Small intestine (tissue), 7 donors: Measurements from ENCODE around the gene BSPRY. TPM values are rescaled to one million over a fixed set of nuclear protein-coding genes. Genes with fewer than 3 reads are reported as not detected.
"Not testable (repeated sequence)": the region's sequence is repeated elsewhere in the genome, so short reads cannot be mapped to it uniquely, and the experiment has no call there.

Experiments
- DNase-seq, 2 donors: peaks; one replicate each; pipeline versions ENCODE4 v3.0.0 to v3.0.0-alpha.2; 2013
- FAIRE-seq: peaks from 2 replicates; lab custom pipeline; 2012; peaks lifted over from hg19 to GRCh38; lab: Jason Lieb, UNC
- H3K27ac ChIP-seq, 3 donors: one replicate each; pipeline ENCODE4 v1.5.1; 2013; ENCODE audit warnings: low read length in 2 of 3, mild to moderate bottlenecking in 2 of 3, control low read depth in 1 of 3, inconsistent platforms in 1 of 3, low read depth in 1 of 3, moderate library complexity in 1 of 3
- H3K27me3 ChIP-seq, 3 donors: one replicate each; pipeline ENCODE4 v1.6.1; 2013; ENCODE audit warnings: low read length in 3 of 3, inconsistent platforms in 1 of 3; ENCODE audit not compliant: control insufficient read depth in 3 of 3, insufficient read depth in 3 of 3
- H3K36me3 ChIP-seq, 3 donors: one replicate each; pipeline ENCODE4 v1.6.1; 2013; ENCODE audit warnings: low read length in 3 of 3, inconsistent platforms in 1 of 3, low read depth in 1 of 3, mild to moderate bottlenecking in 1 of 3, moderate library complexity in 1 of 3; ENCODE audit not compliant: control insufficient read depth in 3 of 3, insufficient read depth in 2 of 3
- H3K4me1 ChIP-seq, 3 donors: one replicate each; pipeline ENCODE4 v1.6.1; 2013; ENCODE audit warnings: low read length in 2 of 3, inconsistent platforms in 1 of 3, low read depth in 1 of 3, mild to moderate bottlenecking in 1 of 3, moderate library complexity in 1 of 3; ENCODE audit not compliant: control insufficient read depth in 3 of 3, insufficient read depth in 2 of 3
- H3K4me3 ChIP-seq, 3 donors: one replicate each; pipeline ENCODE4 v1.5.1; 2013; ENCODE audit warnings: low read length in 3 of 3, control low read depth in 1 of 3, inconsistent platforms in 1 of 3, low read depth in 1 of 3, mild to moderate bottlenecking in 1 of 3, moderate library complexity in 1 of 3
- H3K9me3 ChIP-seq, 2 donors: one replicate each; pipeline ENCODE4 v1.6.1; 2013; ENCODE audit warnings: low read depth in 1 of 2, low read length in 1 of 2; ENCODE audit not compliant: control insufficient read depth in 2 of 2, insufficient read depth in 1 of 2
- WGBS, 3 donors: extraction: QIAGEN DNeasy Blood & Tissue Kit; methylation state at CpG; one replicate each; pipeline ENCODE4 v1.1.7; 2013; 5-methylcytosine and 5-hydroxymethylcytosine counted together
- polyA plus RNA-seq, 4 donors: library from polyadenylated mRNA; stranded (reverse) in 3 of 4; unstranded in 1 of 4; fragments of 200-250 nt in 3 of 4; fragments of 120-200 nt in 1 of 4; gene quantifications; one replicate each; pipeline versions ENCODE4 v1.2.1 to v1.2.3, GENCODE V29; 2013
- donor health status: healthy with polysubstance abuse.
- donor health status: control.
- donor health status: control.
- donor health status: Bipolar disorder and iron deficiency.
- donor health status: healthy.

Gene BSPRY
- polyA plus RNA-seq, 4 donors: 4.8 to 16.8 (median 15.3) TPM

- Histone ChIP-seq H3K27ac (no peak overlapping the region), H3K9me3 (no peaks in the 10 kb centered on the region), H3K4me1 (no peaks in the 10 kb centered on the region), H3K4me3 (no peak overlapping the region), H3K27me3 (no peaks in the 10 kb centered on the region), H3K36me3 (peaks cover 0 to 21% (median 0%) of the 10 kb centered on the region in 3 donors)
- FAIRE-seq (no peak), DNase-seq (no peak)
- WGBS, 3 donors: 75 to 81% (median 79%) methylated on average over 7 of the region's 7 CpGs
Observed at GRCh38 chr9:113356686-113357292, 7.4 kb downstream of the BSPRY start.

DNA sequence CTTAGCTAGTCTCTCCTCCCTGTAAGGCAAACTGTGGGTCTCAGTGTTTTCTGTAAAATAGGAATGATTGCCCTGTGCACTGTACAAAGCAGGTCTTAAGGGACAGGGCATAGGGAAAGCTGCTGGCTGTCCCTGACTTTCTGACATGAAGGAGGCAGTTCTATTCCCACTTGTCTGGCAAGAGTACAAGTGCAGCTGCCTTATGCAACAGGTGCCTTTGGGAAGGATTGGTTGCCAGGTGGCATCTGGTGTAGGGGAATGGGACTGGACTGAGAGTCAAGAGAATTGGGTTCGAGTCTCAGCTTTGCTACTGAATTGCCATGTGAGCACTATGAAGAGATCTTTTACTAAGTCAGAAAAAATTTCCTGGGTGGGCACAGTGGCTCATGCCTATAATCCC lies 10.0 kb downstream of the BSPRY start:
- no peak for FAIRE-seq
- DNase-seq: no peak

GRCh38 chr9:113360242-113360842 lies 11.0 kb downstream of the BSPRY start:
- H3K9me3 ChIP-seq: no peaks in the 10 kb centered on the region
- DNase-seq: no peak
- H3K27ac ChIP-seq: no peak overlapping the region
- H3K27me3 ChIP-seq: no peaks in the 10 kb centered on the region
- 90 to 94% (median 90%) methylated on average over 15 of the region's 15 CpGs for WGBS, 3 donors
- H3K4me3 ChIP-seq: no peak overlapping the region
- H3K4me1 ChIP-seq: no peaks in the 10 kb centered on the region
- FAIRE-seq: no peak
- H3K36me3 ChIP-seq: peaks cover 0 to 29% (median 0%) of the 10 kb centered on the region in 3 donors

More for the DNA sequence above, 10.0 kb downstream of the BSPRY start:
- Histone ChIP-seq H3K4me3 (no peak overlapping the region), H3K9me3 (no peaks in the 10 kb centered on the region), H3K27me3 (no peaks in the 10 kb centered on the region), H3K4me1 (no peaks in the 10 kb centered on the region), H3K27ac (no peak overlapping the region), H3K36me3 (peaks cover 0 to 30% (median 0%) of the 10 kb centered on the region in 3 donors)
- WGBS, 3 donors: 82 to 94% (median 90%) methylated on average over 1 of the region's 1 CpG

DNA sequence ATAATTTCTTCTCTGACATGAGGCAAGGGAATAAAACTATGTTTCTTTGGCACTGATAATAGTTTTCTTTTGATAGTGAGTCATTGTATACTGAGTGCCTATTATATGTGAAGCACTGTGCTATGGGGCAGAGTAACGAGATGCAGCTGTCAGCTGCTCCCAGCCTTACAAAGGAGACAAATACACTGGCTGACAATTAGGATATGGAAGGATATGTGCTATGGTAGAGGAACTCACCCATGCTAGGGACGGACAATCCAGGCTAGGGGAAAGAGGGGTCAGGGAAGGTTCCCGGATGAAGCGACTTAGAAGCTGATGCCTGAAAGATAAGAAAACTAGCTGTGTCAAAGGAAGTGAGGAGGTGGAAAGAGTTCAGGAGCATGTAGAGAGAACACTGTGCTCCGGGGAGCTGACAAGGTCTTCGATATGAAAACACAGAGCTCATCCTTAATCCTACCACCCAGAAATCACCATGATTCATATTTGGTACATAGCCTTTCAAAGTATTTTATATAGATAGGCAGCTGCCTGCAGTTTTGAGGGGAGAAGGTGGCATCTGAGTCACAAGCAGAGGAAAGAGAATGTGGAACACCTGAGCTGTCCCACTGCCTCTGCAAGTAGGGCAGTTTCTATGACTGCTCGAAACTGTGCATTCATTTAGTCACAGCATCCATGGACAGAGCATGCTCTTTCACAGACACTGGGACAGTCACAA lies 12.1 kb downstream of the BSPRY start:
- Histone ChIP-seq H3K27ac (no peak overlapping the region), H3K4me1 (no peaks in the 10 kb centered on the region), H3K27me3 (no peaks in the 10 kb centered on the region), H3K4me3 (no peak overlapping the region), H3K9me3 (no peaks in the 10 kb centered on the region), H3K36me3 (peaks cover 0 to 27% (median 0%) of the 10 kb centered on the region in 3 donors)
- WGBS, 3 donors: 70 to 83% (median 79%) methylated on average over 7 of the region's 7 CpGs
- FAIRE-seq (no peak), DNase-seq (no peak)

GRCh38 chr9:113363336-113363735 lies 14.0 kb downstream of the BSPRY start:
- WGBS, 3 donors: 63 to 80% (median 77%) methylated on average over 3 of the region's 3 CpGs
- no peak overlapping the region for H3K4me3 ChIP-seq
- DNase-seq: no peak

DNA sequence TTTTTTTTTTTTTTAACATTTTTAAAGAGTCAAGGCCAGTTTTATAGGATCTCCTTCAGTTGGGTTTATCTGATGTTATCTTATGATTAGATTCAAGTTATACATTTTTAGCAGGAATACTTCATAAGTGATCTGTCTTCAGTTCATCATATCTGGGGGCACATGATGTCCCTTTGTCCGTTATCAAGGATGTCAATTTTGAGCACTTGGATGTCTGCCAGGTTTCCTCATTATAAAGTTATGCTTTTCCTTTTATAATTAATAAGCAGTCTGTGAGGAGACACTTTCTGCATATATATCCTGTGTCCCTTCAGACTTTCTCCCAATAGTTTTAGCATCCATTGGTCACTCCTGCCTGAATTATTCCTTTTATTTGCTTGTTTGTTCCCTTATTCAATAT lies 15.6 kb downstream of the BSPRY start:
- no peak for FAIRE-seq
- no peak overlapping the region for H3K27ac ChIP-seq
- 62 to 72% (median 69%) methylated on average over 1 of the region's 1 CpG for WGBS, 3 donors
- H3K4me3 ChIP-seq: no peak overlapping the region
- no peak for DNase-seq
- no peaks in the 10 kb centered on the region for H3K27me3 ChIP-seq
- H3K4me1 ChIP-seq: no peaks in the 10 kb centered on the region
- peaks cover 0 to 41% (median 0%) of the 10 kb centered on the region in 3 donors for H3K36me3 ChIP-seq
- H3K9me3 ChIP-seq: no peaks in the 10 kb centered on the region

More at GRCh38 chr9:113363336-113363735, 14.0 kb downstream of the BSPRY start:
- no peaks in the 10 kb centered on the region for H3K4me1 ChIP-seq
- H3K9me3 ChIP-seq: no peaks in the 10 kb centered on the region
- H3K27me3 ChIP-seq: no peaks in the 10 kb centered on the region
- H3K36me3 ChIP-seq: peaks cover 0 to 34% (median 0%) of the 10 kb centered on the region in 3 donors
- no peak for FAIRE-seq
- no peak overlapping the region for H3K27ac ChIP-seq

DNA sequence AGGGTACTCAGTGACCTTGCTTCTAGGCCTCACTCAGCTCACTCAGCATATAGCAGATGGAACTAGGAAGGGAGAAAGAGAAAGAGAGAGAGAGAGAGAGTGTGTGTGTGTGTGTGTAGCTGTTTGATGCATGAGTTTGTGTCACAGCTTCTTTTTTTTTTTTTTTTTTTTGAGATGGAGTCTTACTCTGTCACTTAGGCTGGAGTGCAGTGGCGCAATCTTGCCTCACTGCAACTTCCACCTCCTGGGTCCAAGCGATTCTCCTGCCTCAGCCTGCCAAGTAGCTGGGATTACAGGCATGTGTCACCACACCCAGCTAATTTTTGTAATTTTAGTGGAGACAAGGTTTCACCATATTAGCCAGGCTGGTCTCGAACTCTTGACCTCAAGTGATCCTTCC lies 16.3 kb downstream of the BSPRY start:
- not testable (repeated sequence) for DNase-seq, H3K27ac ChIP-seq, H3K9me3 ChIP-seq, FAIRE-seq, H3K27me3 ChIP-seq, H3K4me1 ChIP-seq, H3K4me3 ChIP-seq
- WGBS, 3 donors: 91 to 95% (median 93%) methylated on average over 3 of the region's 3 CpGs
- H3K36me3 ChIP-seq: peaks cover 0 to 38% (median 0%) of the 10 kb centered on the region in 3 donors

DNA sequence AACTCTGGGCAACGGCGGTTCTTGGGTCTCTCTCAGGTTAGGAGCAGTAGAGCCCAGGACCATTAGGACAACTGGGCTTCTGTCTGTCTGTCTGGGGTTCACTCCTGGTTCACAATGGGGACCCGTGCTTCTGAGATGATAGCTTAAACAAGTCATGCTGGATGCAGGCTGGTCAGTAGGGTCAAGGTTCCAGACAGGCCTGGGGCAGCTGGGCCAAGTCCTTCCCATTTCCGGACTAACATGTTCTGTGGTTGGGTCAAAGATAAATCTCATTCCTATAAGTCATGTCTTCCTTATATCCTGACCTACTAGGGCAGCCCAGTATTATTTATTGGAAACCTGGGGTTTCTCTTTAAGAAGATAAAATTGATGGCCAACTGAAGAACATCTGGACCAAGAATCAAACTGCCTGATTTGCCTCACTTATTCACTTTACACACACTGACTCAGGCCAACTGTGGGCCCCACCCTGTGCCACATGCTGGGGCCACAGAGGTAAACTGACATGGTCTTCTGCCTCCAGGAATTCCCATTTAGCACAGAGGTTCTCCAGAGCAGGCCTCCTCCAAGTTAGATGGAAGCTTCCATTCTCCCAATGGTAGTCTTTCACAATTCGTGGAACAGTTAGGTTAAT lies 19.1 kb downstream of the BSPRY start:
- Histone ChIP-seq H3K27me3 (no peaks in the 10 kb centered on the region), H3K4me3 (no peak overlapping the region), H3K27ac (no peak overlapping the region), H3K9me3 (no peaks in the 10 kb centered on the region), H3K36me3 (peaks cover 0 to 43% (median 1%) of the 10 kb centered on the region in 3 donors), H3K4me1 (peaks cover 0 to 27% (median under 1%) of the 10 kb centered on the region in 3 donors)
- FAIRE-seq: no peak
- 83 to 89% (median 88%) methylated on average over 5 of the region's 5 CpGs for WGBS, 3 donors
- DNase-seq: no peak
